Mucosa of descending colon (tissue), 3 donors: Measurements from ENCODE around the gene TUBA4A. TPM values are rescaled to one million over a fixed set of nuclear protein-coding genes. Genes with fewer than 3 reads are reported as not detected.

Experiments
- ATAC-seq: fragments of 200-7000 bp; cut with Tn5 transposase; one replicate; pipeline ENCODE4 v1.9.1; 2020; ENCODE audit warnings: mild to moderate bottlenecking, moderate library complexity
- DNase-seq, 3 donors: peaks; one replicate each; pipeline ENCODE4 v3.0.0-alpha.2; 2020
- H3K36me3 ChIP-seq: fragments of 200-600 bp; one replicate; pipeline ENCODE4 v1.8.0; 2021; ENCODE audit warnings: low read depth, mild to moderate bottlenecking
- H3K4me1 ChIP-seq: fragments of 200-600 bp; one replicate; pipeline ENCODE4 v1.8.0; 2021; ENCODE audit warnings: low read depth, mild to moderate bottlenecking
- H3K4me3 ChIP-seq: fragments of 200-600 bp; one replicate; pipeline ENCODE4 v1.8.0; 2021; ENCODE audit warnings: mild to moderate bottlenecking
- H3K9me3 ChIP-seq: fragments of 200-600 bp; one replicate; pipeline ENCODE4 v1.8.0; 2021; ENCODE audit warnings: mild to moderate bottlenecking
- intact Hi-C, 2 donors: fragments of 100-400 bp; cut with DNase I in 1 of 2; cut with micrococcal nuclease in 1 of 2; formaldehyde crosslinking; loops; one replicate each; pipeline versions ENCODE4 v1.11.0 to v1.11.1; 2022; cut with DNase I, micrococcal nuclease
- total RNA-seq, 3 donors: library from RNA; stranded (reverse); fragmentation: NEBNext Ultra II Directional in 2 of 3; extraction: Animal tissue kit (Norgen Biotek cat#: 25700) in 2 of 3; gene quantifications; one replicate each; pipeline versions ENCODE4 v1.2.1 to v1.2.4, GENCODE V29; 2021 to 2023
- TF ChIP-seq, protein P1 (sequence below): fragments of 200-600 bp; IDR thresholded peaks from one replicate; pipeline ENCODE4 v1.8.0; 2022; ENCODE audit warnings: antibody characterized with exemption, mild to moderate bottlenecking
- donor health status: DM: no; HTN: no; CAD: no; lungs with moderate emphysema.
- donor health status: DM: no; HTN: no; CAD: no.
- donor health status: DM: no; HTN: yes; CAD: no.

TUBA4A gene
- total RNA-seq, 3 donors from 2014 or later = 69.7 to 75.3 (median 75.0) TPM

GRCh38 chr2:219292616-219293015 is 38.9 kb upstream of the TUBA4A start:
- intact Hi-C loops = loop anchor here in 1 of 2 donors (5.0 kb wide), 1 partner anchor 130 kb away; the partner anchor contains the start of gene NHEJ1
- TF ChIP-seq, protein P1, sequence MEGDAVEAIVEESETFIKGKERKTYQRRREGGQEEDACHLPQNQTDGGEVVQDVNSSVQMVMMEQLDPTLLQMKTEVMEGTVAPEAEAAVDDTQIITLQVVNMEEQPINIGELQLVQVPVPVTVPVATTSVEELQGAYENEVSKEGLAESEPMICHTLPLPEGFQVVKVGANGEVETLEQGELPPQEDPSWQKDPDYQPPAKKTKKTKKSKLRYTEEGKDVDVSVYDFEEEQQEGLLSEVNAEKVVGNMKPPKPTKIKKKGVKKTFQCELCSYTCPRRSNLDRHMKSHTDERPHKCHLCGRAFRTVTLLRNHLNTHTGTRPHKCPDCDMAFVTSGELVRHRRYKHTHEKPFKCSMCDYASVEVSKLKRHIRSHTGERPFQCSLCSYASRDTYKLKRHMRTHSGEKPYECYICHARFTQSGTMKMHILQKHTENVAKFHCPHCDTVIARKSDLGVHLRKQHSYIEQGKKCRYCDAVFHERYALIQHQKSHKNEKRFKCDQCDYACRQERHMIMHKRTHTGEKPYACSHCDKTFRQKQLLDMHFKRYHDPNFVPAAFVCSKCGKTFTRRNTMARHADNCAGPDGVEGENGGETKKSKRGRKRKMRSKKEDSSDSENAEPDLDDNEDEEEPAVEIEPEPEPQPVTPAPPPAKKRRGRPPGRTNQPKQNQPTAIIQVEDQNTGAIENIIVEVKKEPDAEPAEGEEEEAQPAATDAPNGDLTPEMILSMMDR = no peak
- peaks cover 5% of the 10 kb centered on the region for H3K4me1 ChIP-seq
- no peak for ATAC-seq
- no peak for DNase-seq
- no peak overlapping the region for H3K4me3 ChIP-seq
- H3K9me3 ChIP-seq = no peaks in the 10 kb centered on the region
- no peaks in the 10 kb centered on the region for H3K36me3 ChIP-seq

- intact Hi-C loops = loop anchor here in 1 of 2 donors (5.0 kb wide), 1 partner anchor 130 kb away; the partner anchor contains the start of gene NHEJ1
- ATAC-seq (no peak), DNase-seq (no peak)
- Histone ChIP-seq H3K36me3 (no peaks in the 10 kb centered on the region), H3K9me3 (no peaks in the 10 kb centered on the region), H3K4me1 (peaks cover 5% of the 10 kb centered on the region), H3K4me3 (no peak overlapping the region)
- TF ChIP-seq, protein P1 = no peak
Observed at GRCh38 chr2:219291910-219292490, 38.3 kb upstream of the TUBA4A start.

DNA sequence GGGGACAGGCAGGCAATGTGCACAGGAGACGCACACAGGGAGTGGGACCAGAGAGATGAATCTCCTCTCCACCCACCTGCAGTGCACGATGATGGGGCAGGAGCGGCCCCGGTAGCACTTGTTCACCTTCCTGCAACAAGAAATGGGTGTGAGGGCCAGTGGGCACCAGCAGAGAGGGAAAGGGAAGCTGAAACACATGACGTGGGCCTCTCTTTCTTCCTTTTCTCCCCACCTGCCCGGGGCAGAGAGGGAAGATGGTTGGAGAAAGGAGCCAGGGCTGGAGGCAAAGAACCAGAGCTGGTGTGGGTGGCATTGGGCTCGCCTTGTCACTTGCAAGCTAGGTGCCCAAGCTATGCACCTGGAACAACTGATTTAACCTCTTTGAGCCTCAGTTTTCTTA is 37.7 kb upstream of the TUBA4A start:
- Histone ChIP-seq H3K36me3 (no peaks in the 10 kb centered on the region), H3K9me3 (no peaks in the 10 kb centered on the region), H3K4me3 (no peak overlapping the region), H3K4me1 (peaks cover 5% of the 10 kb centered on the region)
- DNase-seq (no peak), ATAC-seq (no peak)
- intact Hi-C loops = loop anchor here in 1 of 2 donors (5.0 kb wide), 1 partner anchor 129 kb away; the partner anchor contains the start of gene NHEJ1
- TF ChIP-seq, protein P1 = no peak

GRCh38 chr2:219290381-219291171 is 36.9 kb upstream of the TUBA4A start:
- Histone ChIP-seq H3K36me3 (no peaks in the 10 kb centered on the region), H3K4me1 (peaks cover 5% of the 10 kb centered on the region), H3K9me3 (no peaks in the 10 kb centered on the region), H3K4me3 (no peak overlapping the region)
- DNase-seq (no peak), ATAC-seq (no peak)
- TF ChIP-seq, protein P1 = no peak
- intact Hi-C loops = loop anchor here in 1 of 2 donors (5.0 kb wide), 1 partner anchor 128 kb away; the partner anchor contains the start of gene NHEJ1

GRCh38 chr2:219289537-219290361 is 36.0 kb upstream of the TUBA4A start:
- peak; percentile 23 to 61 (median 58) for DNase-seq

More at GRCh38 chr2:219289537-219290361, 36.0 kb upstream of the TUBA4A start:
- Histone ChIP-seq H3K4me3 (no peak overlapping the region), H3K9me3 (no peaks in the 10 kb centered on the region), H3K36me3 (no peaks in the 10 kb centered on the region), H3K4me1 (peaks cover 5% of the 10 kb centered on the region)
- intact Hi-C loops = loop anchor here in 1 of 2 donors (5.0 kb wide), 1 partner anchor 127 kb away; the partner anchor contains the start of gene NHEJ1
- peak; percentile 23 for ATAC-seq
- TF ChIP-seq, protein P1 = no peak
